ENCODE results near the gene TMEM151B. TPM values are rescaled to one million over a fixed set of nuclear protein-coding genes. Genes with fewer than 3 reads are reported as not detected.

The TMEM151B gene
- total RNA-seq, 1 donor from 2014 or later, result 0.29 TPM

DNA sequence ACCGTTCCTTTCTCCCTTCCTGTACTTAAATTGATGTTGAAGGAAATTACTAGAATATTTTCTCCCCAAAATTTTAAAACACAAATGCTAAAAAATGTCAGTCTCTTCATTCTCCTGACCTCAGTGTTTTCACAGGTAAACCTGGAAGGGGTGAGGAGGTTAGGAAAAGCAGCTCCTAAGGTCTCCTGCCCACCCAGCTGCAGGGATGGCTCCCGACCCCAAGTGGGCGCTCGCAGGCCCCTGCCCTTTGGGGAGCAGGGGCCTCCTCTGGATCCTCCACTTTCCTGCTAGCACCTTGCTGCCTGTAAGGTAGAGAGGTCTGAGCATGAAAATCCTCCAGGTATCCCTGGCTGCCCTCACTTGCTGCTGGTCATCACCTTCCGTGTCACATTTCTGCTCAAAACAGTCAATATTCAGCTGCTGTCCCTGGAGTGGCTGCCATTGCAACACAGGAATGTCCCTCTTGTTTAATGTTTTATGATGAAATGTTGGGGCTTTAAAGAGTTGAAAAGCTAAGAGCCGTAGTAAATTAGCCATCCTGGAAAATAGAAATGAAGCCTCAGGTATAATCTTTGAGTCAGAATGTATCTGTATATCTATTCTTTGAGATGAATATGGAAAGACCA, 34.2 kb upstream of the TMEM151B start:
- H3K4me3 Mint-ChIP-seq, result no peak overlapping the region
- H3K27ac Mint-ChIP-seq, result no peak overlapping the region
- H3K9me3 Mint-ChIP-seq, result no peaks in the 10 kb centered on the region
- H3K4me1 Mint-ChIP-seq (ENCODE audit: low read depth), result peaks cover 13% of the 10 kb centered on the region
- no peak for DNase-seq (ENCODE audit: low spot score)
- no peaks in the 10 kb centered on the region for H3K27me3 Mint-ChIP-seq (ENCODE audit: insufficient read depth)
- intact Hi-C loops (cut with micrococcal nuclease), result no loop called here
- peaks cover 11% of the 10 kb centered on the region for H3K36me3 Mint-ChIP-seq (ENCODE audit: low read depth)

DNA sequence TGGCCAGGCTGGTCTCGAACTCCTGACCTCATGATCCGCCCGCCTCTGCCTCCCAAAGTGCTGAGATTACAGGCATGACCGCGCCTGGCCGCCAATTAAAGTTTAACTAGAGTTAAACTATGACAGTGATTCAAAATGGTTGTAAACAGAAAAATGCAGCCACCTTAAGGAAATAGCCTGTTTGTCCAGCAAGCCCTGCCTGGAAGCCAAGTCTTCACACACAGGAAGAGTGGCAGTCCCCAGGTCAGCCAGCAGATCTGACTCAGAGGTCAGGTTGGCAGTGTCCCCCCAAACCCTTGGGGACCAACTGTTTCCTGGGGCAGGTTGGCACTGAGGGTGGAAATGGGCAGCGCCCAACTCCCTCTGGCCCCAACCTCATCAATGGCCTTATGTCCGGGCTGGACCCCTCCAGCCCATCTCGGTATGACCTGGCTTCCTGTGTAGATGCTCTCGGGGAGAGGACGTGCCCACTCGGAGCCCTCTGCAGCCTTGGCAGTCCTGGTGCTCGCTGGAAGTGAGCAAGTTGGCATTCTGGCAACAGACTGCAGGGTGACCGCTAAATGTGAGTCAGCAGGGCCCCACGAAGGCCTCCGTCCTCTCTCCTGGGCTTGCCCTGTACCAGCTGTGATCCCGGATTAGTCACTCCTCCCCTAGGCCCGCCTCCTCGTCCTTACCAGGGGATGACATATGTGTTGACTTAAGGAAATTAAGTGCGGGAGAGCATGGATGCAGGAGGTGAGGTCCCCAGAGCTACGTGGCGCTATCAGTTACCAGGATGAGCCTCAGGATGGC, 33.0 kb upstream of the TMEM151B start:
- Mint-ChIP-seq H3K36me3 (ENCODE audit: low read depth) (peaks cover 9% of the 10 kb centered on the region), H3K27ac (peak overlapping the region; percentile 86), H3K9me3 (no peaks in the 10 kb centered on the region), H3K4me1 (ENCODE audit: low read depth) (peaks cover 13% of the 10 kb centered on the region), H3K27me3 (ENCODE audit: insufficient read depth) (no peaks in the 10 kb centered on the region), H3K4me3 (peak overlapping the region; percentile 82)
- intact Hi-C loops (cut with micrococcal nuclease), result loop anchor here (1.0 kb wide), 1 partner anchor 14 kb away; the partner anchor contains the start of gene SLC29A1
- DNase-seq (ENCODE audit: low spot score), result peak; percentile 61

DNA sequence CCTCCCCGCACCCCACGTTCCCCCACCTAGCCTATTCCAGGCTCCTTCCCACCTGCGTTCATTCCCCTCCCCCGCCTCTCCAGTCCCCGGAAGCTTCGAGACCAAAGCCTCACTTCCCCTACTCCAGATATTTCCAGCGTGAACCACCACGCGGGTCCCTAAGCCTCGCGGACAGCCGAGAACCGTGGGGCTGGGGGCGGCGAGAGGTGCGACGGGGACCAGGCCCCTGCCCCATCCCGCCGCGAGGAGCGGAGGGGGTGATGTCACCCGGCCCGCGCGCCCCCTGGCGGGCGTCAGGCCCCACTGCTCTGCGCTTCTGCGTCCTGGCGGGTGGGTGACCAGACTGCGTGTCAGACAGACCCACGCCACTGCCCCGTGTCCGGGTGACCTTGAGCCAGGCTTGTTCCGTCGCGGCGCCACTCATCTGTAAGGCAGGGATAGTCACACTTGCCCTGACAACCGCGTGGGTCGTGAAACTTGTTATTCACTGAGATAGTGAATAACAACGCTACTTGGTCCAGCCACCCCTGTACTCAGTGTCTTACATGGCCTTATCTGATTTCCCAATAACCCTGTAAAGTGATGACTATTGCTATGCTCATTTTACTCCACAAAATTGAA, 32.3 kb upstream of the TMEM151B start:
- peaks cover 13% of the 10 kb centered on the region for H3K4me1 Mint-ChIP-seq (ENCODE audit: low read depth)

DNA sequence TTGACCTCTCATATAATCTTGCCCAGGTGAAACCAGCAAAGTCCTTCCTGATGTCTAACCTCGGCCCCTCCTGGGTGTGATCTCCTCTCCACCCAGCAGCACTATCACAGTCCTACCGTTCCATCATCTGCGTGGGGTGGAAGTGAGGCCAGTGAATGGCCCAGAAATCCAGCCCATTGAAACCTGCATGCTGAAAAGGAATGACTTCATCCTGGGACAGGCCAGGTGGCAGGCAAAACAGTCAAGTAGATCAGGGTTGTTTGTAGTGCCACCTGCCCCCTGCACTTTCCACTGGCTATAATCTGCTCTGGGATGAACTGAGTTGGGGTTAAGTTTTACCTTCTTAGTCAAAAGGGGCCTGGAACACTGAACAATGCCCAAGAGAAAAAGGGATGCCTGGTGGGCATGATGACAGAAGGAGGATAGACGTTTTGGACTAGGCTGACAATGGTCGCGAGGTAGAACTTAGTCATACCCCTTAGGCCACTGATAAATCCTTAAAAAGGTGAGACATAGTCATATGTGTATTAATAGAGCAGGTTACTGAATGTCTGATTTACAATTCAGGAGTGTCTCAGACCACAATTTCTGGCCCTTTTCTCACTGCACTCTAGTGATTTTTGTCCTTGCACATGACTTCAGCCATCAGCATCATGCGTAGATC, 31.4 kb upstream of the TMEM151B start:
- Mint-ChIP-seq H3K27ac (peak overlapping the region; percentile 86), H3K27me3 (ENCODE audit: insufficient read depth) (peaks cover 4% of the 10 kb centered on the region)
- intact Hi-C loops (cut with micrococcal nuclease), result loop anchor here (1.0 to 2.0 kb wide), 4 partner anchors 7 to 112 kb away; partner anchors contain the start of genes MRPL14, NFKBIE and TMEM63B

More for the DNA sequence above, 32.3 kb upstream of the TMEM151B start:
- peak overlapping the region; percentile 86 for H3K27ac Mint-ChIP-seq
- H3K9me3 Mint-ChIP-seq, result no peaks in the 10 kb centered on the region
- H3K4me3 Mint-ChIP-seq, result peak overlapping the region; percentile 82
- H3K36me3 Mint-ChIP-seq (ENCODE audit: low read depth), result peaks cover 8% of the 10 kb centered on the region
- peak; percentile 79 for DNase-seq (ENCODE audit: low spot score)
- intact Hi-C loops (cut with micrococcal nuclease), result loop anchor here (1.0 to 2.0 kb wide), 5 partner anchors 8 to 111 kb away; partner anchors contain the start of genes MRPL14, NFKBIE, SLC29A1 and TMEM63B
- no peaks in the 10 kb centered on the region for H3K27me3 Mint-ChIP-seq (ENCODE audit: insufficient read depth)

DNA sequence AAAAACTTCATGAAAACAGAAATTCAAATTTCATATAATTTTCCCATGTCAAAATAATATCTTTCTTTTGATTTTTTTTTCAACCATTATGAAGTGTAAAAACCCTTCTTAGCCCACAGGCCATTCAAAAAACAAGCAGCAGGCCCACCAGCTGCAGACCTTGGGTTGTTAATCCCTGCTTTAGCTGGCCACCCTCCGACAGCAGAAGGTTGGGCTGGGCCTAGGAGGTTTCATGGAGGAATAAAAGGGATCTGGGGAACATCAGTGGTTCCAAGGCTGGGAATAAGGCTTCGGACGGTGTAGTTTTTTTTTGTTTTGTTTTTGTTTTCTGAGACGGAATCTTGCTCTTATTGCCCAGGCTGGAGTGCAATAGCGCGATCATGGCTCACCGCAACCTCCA, 26.9 kb upstream of the TMEM151B start:
- intact Hi-C loops (cut with micrococcal nuclease), result no loop called here
- Mint-ChIP-seq H3K27me3 (ENCODE audit: insufficient read depth) (peaks cover 5% of the 10 kb centered on the region), H3K9me3 (no peaks in the 10 kb centered on the region), H3K4me3 (no peak overlapping the region), H3K36me3 (ENCODE audit: low read depth) (peaks cover 15% of the 10 kb centered on the region), H3K27ac (no peak overlapping the region), H3K4me1 (ENCODE audit: low read depth) (peaks cover 19% of the 10 kb centered on the region)
- DNase-seq (ENCODE audit: low spot score), result no peak

More for the DNA sequence above, 31.4 kb upstream of the TMEM151B start:
- Mint-ChIP-seq H3K9me3 (no peaks in the 10 kb centered on the region), H3K4me3 (peak overlapping the region; percentile 82), H3K4me1 (ENCODE audit: low read depth) (peaks cover 13% of the 10 kb centered on the region), H3K36me3 (ENCODE audit: low read depth) (peaks cover 3% of the 10 kb centered on the region)
- DNase-seq (ENCODE audit: low spot score), result no peak

DNA sequence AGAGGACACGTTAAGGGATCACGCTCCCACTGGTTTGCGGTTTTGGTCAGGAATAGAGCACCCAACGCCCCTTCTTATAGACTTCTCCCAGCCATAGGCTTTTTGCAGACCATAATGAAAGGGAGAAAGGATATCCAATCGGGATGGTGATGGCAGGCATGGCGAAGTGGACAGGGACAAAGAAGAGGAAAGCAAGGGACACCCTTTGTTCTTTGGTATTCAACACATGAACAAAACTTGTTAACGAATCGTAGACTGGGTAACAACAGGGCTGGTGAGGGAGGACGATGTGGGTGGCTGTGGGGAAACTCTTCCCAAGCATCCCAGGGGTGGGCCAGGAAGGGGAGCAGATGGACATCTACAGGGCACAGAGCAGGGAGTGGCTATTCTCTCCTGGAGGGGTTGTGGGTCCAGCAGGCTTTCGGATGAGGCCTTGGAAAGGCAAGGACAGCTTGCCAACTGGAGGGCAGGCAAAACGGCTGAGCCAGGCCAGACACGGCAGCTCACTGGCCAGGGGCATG, 24.8 kb upstream of the TMEM151B start:
- H3K4me1 Mint-ChIP-seq (ENCODE audit: low read depth), result peaks cover 36% of the 10 kb centered on the region
- intact Hi-C loops (cut with micrococcal nuclease), result loop anchor here (5.0 kb wide), 2 partner anchors 473 to 618 kb away; partner anchors contain the start of genes GTPBP2 and VEGFA
- peak overlapping the region; percentile 96 for H3K4me3 Mint-ChIP-seq
- H3K36me3 Mint-ChIP-seq (ENCODE audit: low read depth), result peaks cover 36% of the 10 kb centered on the region
- peak overlapping the region; percentile 98 for H3K27ac Mint-ChIP-seq
- DNase-seq (ENCODE audit: low spot score), result no peak
- no peaks in the 10 kb centered on the region for H3K9me3 Mint-ChIP-seq
- H3K27me3 Mint-ChIP-seq (ENCODE audit: insufficient read depth), result peaks cover 5% of the 10 kb centered on the region

DNA sequence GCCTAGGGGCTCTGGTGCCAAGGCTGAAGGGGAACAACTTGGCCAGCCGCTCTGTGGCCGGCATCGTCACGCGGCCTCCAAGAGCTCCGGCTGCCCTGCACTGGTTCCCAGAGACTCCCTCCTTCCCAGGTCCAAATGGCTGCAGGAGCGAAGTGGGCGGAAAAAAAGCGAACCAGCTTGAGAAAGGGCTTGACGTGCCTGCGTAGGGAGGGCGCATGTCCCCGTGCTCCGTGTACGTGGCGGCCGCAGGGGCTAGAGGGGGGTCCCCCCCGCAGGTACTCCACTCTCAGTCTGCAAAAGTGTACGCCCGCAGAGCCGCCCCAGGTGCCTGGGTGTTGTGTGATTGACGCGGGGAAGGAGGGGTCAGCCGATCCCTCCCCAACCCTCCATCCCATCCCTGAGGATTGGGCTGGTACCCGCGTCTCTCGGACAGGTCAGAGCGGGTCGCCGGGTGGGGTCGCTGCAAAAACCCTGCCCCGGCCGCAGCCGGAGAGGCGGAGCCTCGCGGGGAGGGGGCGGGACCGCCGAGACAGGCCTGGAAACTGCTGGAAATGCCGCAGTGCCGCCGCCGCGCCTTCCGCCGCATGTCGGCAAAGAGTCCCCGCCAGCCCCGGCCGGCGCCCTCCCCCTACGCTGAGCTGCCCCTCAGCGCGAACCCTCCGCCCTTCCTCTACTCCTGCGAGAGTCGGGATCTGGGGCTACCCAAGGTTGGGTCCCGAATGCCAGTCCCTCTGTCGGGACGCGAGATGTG, 24.2 kb upstream of the TMEM151B start:
- peak overlapping the region; percentile 96 for H3K4me3 Mint-ChIP-seq
- H3K27ac Mint-ChIP-seq, result peak overlapping the region; percentile 98
- peak; percentile 81 for DNase-seq (ENCODE audit: low spot score)
- peaks cover 38% of the 10 kb centered on the region for H3K4me1 Mint-ChIP-seq (ENCODE audit: low read depth)
- H3K9me3 Mint-ChIP-seq, result no peaks in the 10 kb centered on the region
- intact Hi-C loops (cut with micrococcal nuclease), result loop anchor here (1.0 to 5.0 kb wide), 5 partner anchors 8 to 619 kb away; partner anchors contain the start of genes GTPBP2 and VEGFA
- peaks cover 42% of the 10 kb centered on the region for H3K36me3 Mint-ChIP-seq (ENCODE audit: low read depth)
- H3K27me3 Mint-ChIP-seq (ENCODE audit: insufficient read depth), result peaks cover 5% of the 10 kb centered on the region

DNA sequence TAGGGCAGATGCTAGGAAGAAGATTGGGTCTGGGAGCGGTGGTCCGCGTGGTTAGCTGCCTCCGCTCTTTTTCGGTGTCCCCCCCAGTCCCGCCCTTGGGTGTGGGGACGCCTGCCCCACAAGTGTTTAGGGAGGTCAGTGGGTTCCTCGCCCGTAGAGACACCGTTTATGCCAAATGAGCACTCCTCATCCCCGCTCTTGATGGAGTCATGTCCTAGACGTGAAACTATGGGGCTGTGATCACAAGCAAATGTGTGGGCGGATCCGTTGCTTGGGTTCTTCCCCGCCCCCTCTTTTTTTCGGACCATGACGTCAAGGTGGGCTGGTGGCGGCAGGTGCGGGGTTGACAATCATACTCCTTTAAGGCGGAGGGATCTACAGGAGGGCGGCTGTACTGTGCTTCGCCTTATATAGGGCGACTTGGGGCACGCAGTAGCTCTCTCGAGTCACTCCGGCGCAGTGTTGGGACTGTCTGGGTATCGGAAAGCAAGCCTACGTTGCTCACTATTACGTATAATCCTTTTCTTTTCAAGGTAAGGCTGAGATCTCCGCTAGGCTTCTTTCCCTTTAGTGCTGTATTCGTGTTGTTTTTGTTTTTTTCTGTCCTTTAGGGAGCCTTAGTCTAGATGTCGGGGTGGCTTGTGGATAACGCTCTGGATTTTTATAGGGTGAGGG, 23.4 kb upstream of the TMEM151B start, which contains the start of gene HSP90AB1:
TSS of gene HSP90AB1 (plus strand) at position 439 of the 675 bp plus-strand sequence. CDS start 1,529 bp downstream, outside the sequence.
- H3K9me3 Mint-ChIP-seq, result no peaks in the 10 kb centered on the region
- peaks cover 50% of the 10 kb centered on the region for H3K36me3 Mint-ChIP-seq (ENCODE audit: low read depth)

DNA sequence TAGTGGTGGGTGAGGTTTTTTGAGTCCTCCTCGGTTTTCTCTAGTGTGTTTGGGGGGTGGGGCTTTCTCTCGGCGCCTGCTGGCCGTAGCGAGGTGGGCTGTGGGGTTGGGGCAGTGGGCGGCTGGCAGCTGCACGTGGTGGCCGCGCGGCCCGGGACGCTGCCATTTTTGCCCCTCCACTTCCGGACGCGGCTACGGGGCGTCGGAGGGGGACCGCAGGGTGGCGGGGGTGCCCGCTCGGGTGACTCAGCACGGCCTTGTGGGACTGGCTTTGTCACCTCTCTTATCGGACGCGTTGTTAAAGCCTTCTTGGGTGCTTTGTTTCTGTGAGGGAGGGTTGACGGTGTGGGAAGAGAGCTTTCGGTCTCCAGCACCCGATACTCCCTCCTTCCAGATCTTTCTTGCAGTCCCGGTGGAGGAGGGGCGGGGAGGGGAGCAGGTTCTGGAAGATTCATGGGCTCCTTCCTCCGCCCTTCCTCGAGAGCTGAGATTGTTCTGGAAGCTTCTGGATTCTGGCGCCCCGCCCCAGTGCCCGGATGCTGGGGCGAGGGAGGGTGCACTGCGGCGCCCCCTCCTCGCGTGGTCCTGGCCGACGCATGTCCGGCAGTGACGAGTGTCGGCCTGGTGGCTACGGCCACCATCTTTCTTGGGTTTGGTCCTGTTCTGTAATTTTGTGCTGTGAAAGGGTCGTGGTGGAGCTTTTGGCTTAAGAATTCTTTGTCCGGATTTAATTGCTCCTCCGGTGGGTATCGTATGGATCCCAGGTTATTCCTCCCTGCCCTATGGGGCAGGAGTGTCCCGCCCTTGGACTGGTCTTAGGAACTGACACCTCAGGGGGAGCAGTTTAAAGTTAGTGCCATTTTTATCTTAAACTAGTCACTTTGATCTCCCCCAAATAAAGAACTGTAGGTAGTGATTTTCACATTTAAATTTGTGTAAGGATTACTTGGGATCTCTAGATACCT, 22.6 kb upstream of the TMEM151B start:
- Mint-ChIP-seq H3K9me3 (no peaks in the 10 kb centered on the region), H3K36me3 (ENCODE audit: low read depth) (peaks cover 55% of the 10 kb centered on the region), H3K4me1 (ENCODE audit: low read depth) (peaks cover 52% of the 10 kb centered on the region), H3K4me3 (peak overlapping the region; percentile 96), H3K27ac (peak overlapping the region; percentile 98), H3K27me3 (ENCODE audit: insufficient read depth) (peaks cover 5% of the 10 kb centered on the region)
- DNase-seq (ENCODE audit: low spot score), result peak; percentile 77
- intact Hi-C loops (cut with micrococcal nuclease), result loop anchor here (1.0 to 5.0 kb wide), 5 partner anchors 10 to 620 kb away; partner anchors contain the start of genes CDC5L, GTPBP2, NFKBIE and SLC35B2

More for the DNA sequence above, 23.4 kb upstream of the TMEM151B start, which contains the start of gene HSP90AB1:
- Mint-ChIP-seq H3K27me3 (ENCODE audit: insufficient read depth) (peaks cover 5% of the 10 kb centered on the region), H3K27ac (peak within 1 kb of the TSS; percentile 98), H3K4me1 (ENCODE audit: low read depth) (peaks cover 45% of the 10 kb centered on the region), H3K4me3 (peak within 1 kb of the TSS; percentile 96)
- intact Hi-C loops (cut with micrococcal nuclease), result loop anchor here (1.0 to 5.0 kb wide), 8 partner anchors 8 to 619 kb away; partner anchors contain the start of genes CDC5L, GTPBP2, NFKBIE and SLC35B2
- DNase-seq (ENCODE audit: low spot score), result peak; percentile 96

DNA sequence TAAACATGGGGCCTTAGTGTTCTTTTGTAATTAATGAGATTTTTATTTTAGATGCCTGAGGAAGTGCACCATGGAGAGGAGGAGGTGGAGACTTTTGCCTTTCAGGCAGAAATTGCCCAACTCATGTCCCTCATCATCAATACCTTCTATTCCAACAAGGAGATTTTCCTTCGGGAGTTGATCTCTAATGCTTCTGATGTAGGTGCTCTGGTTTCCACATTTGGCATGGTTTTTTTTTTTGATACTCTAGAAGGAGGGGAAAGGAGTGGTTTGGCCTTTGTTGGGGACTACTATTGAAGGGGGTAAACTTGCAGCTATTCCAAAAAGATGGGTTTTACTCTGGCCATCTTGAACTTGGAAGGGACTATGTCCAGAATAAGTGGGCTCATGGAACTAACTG, 21.7 kb upstream of the TMEM151B start:
- peak overlapping the region; percentile 98 for H3K27ac Mint-ChIP-seq
- H3K4me3 Mint-ChIP-seq, result peak overlapping the region; percentile 96
- intact Hi-C loops (cut with micrococcal nuclease), result loop anchor here (5.0 kb wide), 2 partner anchors 476 to 621 kb away; partner anchors contain the start of genes GTPBP2 and VEGFA
- H3K27me3 Mint-ChIP-seq (ENCODE audit: insufficient read depth), result peaks cover 3% of the 10 kb centered on the region
- DNase-seq (ENCODE audit: low spot score), result no peak
- H3K4me1 Mint-ChIP-seq (ENCODE audit: low read depth), result peaks cover 62% of the 10 kb centered on the region
- no peaks in the 10 kb centered on the region for H3K9me3 Mint-ChIP-seq
- H3K36me3 Mint-ChIP-seq (ENCODE audit: low read depth), result peaks cover 65% of the 10 kb centered on the region

Measured in activated T-helper 1 cell treated with anti-CD3 and anti-CD28 coated beads, Interleukin-12 subunit alpha, Interleukin-12 subunit beta, Interleukin-2, Interleukin-4 antibody, amounts not matched to agents 30 ng/mL and 10 ng/mL and 1 ng/mL, durations not matched to agents 14 hours and 24 hours and 36 hours (primary cell).